HG02763 (cell line): ENCODE measurements around the gene SEMA3A.

Experiments used
- ATAC-seq: cut with Tn5 transposase; IDR thresholded peaks from one replicate; pipeline ENCODE4 v1.9.1; 2021; ENCODE audit warnings: mild to moderate bottlenecking, moderate library complexity; ENCODE audit not compliant: unreplicated experiment

Gene SEMA3A

GRCh38 chr7:83946801-83947200 lies 247.8 kb downstream of the SEMA3A start:
- ATAC-seq, result no peak

- ATAC-seq, result no peak
Measured at GRCh38 chr7:83941300-83941699, 253.3 kb downstream of the SEMA3A start.

- ATAC-seq, result no peak
Measured at GRCh38 chr7:83937930-83938329, 256.7 kb downstream of the SEMA3A start.

DNA sequence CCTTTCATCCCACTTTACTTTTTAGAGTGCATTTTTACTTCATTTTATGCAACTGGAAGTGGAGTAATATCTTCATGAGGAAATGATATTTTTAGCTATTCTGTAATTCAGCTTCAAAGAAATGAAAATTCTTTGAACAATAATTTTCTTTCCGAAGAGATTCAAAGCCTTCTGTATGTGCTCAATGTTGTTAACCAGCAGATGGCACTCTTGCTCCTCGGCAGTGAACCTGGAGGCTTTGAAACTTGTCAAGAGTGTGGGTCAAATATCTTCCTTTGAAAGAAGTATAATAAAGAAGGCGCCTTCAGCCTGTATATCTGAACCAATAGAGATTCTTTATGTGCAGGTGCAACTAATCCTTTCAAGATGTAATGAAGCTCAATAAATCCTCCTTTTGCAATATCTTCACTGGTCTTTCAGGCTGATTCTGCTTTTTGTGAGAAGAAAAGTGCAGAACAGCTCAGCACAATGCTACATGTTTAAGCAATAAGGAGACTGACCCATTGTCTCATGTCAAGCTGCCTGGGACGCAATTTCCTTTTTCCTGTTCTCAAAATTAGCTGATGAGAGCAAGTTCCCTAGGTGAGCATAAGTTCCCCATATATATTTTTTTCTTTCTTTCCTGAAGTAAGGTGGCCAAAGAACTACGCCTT lies 258.4 kb downstream of the SEMA3A start:
- peak; percentile 83 for ATAC-seq

DNA sequence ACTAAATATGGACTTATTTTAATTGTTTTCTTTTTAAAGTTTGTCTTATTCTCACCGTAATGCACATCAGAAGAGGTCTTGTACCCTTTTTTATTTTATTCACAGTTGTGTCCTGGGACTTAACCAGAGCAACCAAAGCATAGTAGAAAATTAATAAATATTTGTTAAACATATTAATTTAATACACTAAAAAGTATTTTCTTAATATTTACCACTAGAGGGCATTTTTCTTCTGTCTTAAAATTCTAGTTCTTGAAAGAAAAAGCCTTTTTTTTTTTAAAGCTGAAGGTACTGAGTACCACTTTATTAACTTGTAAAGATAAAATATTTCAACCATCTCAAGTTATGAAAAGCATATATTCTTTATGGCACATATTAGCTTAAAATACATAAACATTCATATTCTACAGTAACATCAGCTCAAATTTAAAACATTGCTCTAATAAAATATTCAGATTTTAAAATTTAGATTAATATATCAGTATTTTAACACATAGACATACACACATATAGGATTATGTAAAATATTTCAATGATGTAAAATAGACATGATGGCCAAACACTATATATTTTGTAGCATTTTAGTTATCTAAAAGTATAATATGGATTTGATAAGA lies 260.4 kb downstream of the SEMA3A start:
- no peak for ATAC-seq

DNA sequence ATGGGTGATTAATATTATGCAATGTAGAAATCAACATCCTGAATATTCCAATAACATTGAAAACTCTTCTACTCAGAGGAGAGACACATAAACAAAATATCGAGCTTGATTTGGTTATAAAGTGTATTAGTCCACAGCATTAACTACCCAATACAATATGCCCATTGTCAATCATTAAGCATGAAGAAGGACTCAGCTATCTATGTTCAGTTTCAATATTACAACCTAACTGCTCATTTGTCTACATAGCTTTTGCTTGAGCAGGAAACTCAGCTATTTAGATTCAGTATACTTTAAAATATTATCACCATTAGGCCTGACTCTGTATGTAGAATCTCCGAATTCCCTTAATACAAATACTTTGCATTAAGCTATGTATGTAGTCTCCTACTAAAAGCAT lies 262.6 kb downstream of the SEMA3A start:
- no peak for ATAC-seq

DNA sequence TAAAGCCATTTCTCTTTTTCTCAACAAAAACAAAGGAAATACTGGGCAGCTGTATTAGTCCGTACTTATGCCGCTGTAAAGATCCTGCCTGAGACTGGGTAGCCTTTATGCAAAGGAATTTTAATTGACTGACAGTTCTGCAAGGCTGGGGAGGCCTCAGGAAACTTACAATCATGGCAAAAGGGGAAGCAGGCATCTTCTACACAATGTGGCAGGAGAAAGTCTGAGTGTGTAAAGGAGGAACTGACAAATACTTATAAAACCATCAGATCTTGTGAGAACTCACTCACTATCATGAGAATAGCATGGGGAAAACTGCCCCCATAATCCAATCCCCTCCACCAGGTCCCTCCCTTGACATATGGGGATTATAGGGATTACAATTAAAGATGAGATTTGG lies 264.3 kb downstream of the SEMA3A start:
- ATAC-seq, result no peak

GRCh38 chr7:83925860-83926259 lies 268.7 kb downstream of the SEMA3A start:
- ATAC-seq, result no peak

DNA sequence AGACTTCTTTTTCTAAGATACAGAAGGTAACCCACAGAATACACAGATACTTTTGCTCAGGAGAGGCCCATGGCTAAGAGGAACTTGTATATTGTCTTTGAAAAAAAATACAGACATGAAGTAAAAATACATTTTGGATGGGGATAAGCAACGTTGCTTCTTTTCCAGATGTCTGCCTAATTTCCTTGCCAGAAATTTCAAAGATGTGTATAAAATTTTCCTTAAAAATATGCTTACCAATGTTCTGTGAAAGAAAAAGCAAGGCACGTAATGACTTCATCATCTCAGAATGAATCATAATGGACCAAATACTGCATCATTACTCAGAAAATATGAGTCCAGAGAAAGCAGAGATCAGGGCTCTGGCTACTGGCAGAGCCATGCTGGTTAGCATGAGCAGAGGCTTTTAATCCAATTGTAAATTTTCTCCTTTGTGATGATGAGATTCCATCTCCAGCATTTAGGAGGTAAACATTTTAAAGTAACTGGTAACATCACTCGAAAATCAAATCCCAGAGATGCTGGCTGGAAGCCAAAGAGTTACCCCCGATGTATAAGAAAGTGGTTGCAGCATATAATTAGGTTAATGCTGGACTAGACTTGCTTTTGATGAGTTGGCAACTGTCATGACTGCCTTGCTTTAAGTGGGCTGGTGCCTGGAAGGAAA lies 272.5 kb downstream of the SEMA3A start:
- ATAC-seq, result no peak

DNA sequence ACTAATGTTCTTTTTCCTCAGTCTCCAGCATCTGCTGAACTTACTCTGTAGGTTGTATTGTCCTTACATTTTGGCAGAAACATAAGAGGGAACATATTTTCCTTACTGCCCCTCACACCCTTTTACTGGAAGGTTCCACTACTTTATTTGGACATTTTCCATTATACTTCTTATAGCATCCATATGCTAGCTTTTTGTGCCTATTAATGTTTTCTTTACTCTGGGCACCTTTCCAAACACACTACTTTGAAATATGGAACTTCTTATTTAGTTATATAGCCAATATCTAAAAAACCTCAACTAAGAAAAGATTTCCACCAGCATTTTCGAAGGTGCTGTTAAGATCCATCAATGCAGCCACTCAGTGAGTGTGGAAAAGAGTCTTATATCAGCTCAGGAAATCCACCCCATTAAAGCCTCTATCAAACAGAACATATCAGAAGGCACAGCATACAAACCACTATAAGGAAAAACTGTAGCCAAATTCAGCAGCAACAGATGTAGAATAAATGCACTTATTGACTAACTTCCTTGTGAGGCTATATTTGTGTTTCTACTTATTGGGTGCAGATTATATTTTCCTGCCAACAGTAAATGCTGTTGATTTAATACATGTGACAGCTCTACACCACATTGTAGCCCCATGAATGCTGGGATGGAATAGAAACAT lies 273.2 kb downstream of the SEMA3A start:
- ATAC-seq, result no peak

DNA sequence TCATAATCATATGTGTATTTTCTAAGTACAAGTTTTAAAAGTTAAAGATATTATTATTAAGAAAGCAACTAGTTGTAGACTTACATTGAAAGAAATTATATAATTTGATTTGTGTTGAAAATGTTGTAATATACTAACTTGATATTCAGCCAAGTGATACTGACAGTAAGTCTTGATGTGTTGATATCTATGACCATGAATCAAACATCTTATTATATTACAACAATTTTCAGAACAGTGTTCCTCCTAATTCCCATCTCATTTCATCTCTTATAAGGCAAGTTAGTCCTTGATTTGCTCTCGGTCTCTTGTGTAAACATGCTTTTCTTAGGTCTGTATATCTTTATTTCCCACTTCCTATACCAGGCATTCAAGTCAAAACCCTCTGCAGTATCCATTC lies 276.4 kb downstream of the SEMA3A start:
- ATAC-seq, result no peak

DNA sequence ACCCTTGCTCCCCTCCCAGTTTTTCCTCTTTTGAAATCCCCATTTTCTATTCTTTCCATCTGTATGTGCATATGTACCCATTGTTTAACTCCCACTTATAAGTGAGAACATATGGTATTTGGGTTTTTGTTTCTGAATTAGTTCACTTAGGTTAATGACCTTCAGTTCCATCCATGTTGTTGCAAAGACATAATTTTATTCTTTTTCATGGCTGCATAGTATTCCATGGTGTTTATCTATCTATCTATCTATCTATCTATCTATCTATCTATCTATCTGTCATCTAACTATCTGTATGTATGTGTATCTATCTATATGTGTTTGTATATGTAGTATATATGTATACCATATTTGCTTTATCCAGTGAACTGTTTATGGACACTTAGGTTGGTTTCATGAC lies 281.4 kb downstream of the SEMA3A start:
- no peak for ATAC-seq

DNA sequence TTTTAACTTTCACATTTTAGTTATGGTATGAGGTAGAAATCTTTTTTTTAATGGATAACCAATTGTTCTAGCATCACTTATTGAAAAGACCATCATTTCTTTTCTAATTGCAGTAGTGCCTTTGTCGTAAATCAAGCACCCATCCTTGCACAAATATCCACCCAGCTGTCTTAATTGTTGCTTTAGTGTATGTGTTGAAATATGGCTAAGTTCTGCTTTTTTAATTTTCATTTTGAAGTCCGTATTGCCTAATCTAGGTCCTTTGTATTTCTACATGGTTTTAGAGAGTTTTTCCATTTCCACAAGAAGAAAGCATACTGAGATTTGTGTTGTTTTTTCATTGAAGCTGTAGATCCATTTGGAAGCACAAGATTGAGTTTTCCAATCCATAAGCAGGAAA lies 286.1 kb downstream of the SEMA3A start:
- no peak for ATAC-seq
